DMS153 treated with DMSO at 0.1 percent for 48 hours (cell line): ENCODE measurements around the gene ACBD6.
A peak's percentile ranks its signal among the peaks of the same experiment; 100 is the strongest.
"Not testable (repeated sequence)": the region's sequence is repeated elsewhere in the genome, so short reads cannot be mapped to it uniquely, and the experiment has no call there.

ENCODE experiments used
- DNase-seq: peaks from one replicate; lab custom pipeline; 2025; ENCODE audit not compliant: unreplicated experiment; lab: John Stamatoyannopoulos, UW

The ACBD6 gene

GRCh38 chr1:180502361-180503279 lies at the start of gene ACBD6:
Gene ACBD6, minus strand, starts transcription at chr1:180502577. Its CDS starts 311 bp downstream, at chr1:180502266.
- peak; percentile 91 for DNase-seq

GRCh38 chr1:180551997-180552396 lies 49.6 kb upstream of the ACBD6 start:
- DNase-seq: no peak

GRCh38 chr1:180550241-180550640 lies 47.9 kb upstream of the ACBD6 start:
- no peak for DNase-seq

GRCh38 chr1:180549770-180550169 lies 47.4 kb upstream of the ACBD6 start:
- DNase-seq: not testable (repeated sequence)

GRCh38 chr1:180548686-180549317 lies 46.4 kb upstream of the ACBD6 start:
- DNase-seq: peak; percentile 21

GRCh38 chr1:180545991-180546390 lies 43.6 kb upstream of the ACBD6 start:
- no peak for DNase-seq

GRCh38 chr1:180544050-180544449 lies 41.7 kb upstream of the ACBD6 start:
- no peak for DNase-seq

- DNase-seq: no peak
Measured at GRCh38 chr1:180542838-180543145, 40.4 kb upstream of the ACBD6 start.

- DNase-seq: no peak
Measured at GRCh38 chr1:180542113-180542837, 39.9 kb upstream of the ACBD6 start.

- no peak for DNase-seq
Measured at GRCh38 chr1:180540697-180541594, 38.6 kb upstream of the ACBD6 start.

- DNase-seq: no peak
Measured at GRCh38 chr1:180539136-180539535, 36.8 kb upstream of the ACBD6 start.

- DNase-seq: no peak
Measured at GRCh38 chr1:180536821-180537372, 34.5 kb upstream of the ACBD6 start.

GRCh38 chr1:180535418-180535999 lies 33.1 kb upstream of the ACBD6 start:
- no peak for DNase-seq

GRCh38 chr1:180534214-180534613 lies 31.8 kb upstream of the ACBD6 start:
- no peak for DNase-seq

- DNase-seq: no peak
Measured at GRCh38 chr1:180533266-180533987, 31.1 kb upstream of the ACBD6 start.

GRCh38 chr1:180532854-180533253 lies 30.5 kb upstream of the ACBD6 start:
- no peak for DNase-seq

GRCh38 chr1:180530501-180530900 lies 28.1 kb upstream of the ACBD6 start:
- DNase-seq: peak; percentile 16

GRCh38 chr1:180528868-180529470 lies 26.6 kb upstream of the ACBD6 start:
- DNase-seq: no peak

GRCh38 chr1:180527101-180527669 lies 24.8 kb upstream of the ACBD6 start:
- no peak for DNase-seq
